Right cardiac atrium (tissue), 5 donors: ENCODE data around the gene MEST. TPM values are rescaled to one million over a fixed set of nuclear protein-coding genes. Genes with fewer than 3 reads are reported as not detected.
"Not testable (repeated sequence)": the region's sequence is repeated elsewhere in the genome, so short reads cannot be mapped to it uniquely, and the experiment has no call there.

Source experiments
- ATAC-seq, 2 donors: fragments of 200-7000 bp; cut with Tn5 transposase; one replicate each; pipeline versions ENCODE4 v1.8.0 to v1.9.1; 2020; ENCODE audit warnings: moderate library complexity in 2 of 2, mild to moderate bottlenecking in 1 of 2
- DNase-seq, 3 donors: peaks; one replicate each; pipeline ENCODE4 v3.0.0-alpha.2; 2020
- H3K27ac ChIP-seq: one replicate; pipeline ENCODE4 v1.5.1; 2013; ENCODE audit warnings: mild to moderate bottlenecking, low read length, control low read depth, moderate library complexity
- H3K27me3 ChIP-seq: one replicate; pipeline ENCODE4 v1.6.1; 2013; ENCODE audit not compliant: control insufficient read depth, insufficient read depth
- H3K4me1 ChIP-seq: one replicate; pipeline ENCODE4 v1.6.1; 2013; ENCODE audit warnings: low read length; ENCODE audit not compliant: control insufficient read depth, insufficient read depth
- H3K4me3 ChIP-seq: one replicate; pipeline ENCODE4 v1.5.1; 2013; ENCODE audit warnings: low read length, control low read depth
- H3K9me3 ChIP-seq: one replicate; pipeline ENCODE4 v1.6.1; 2013; ENCODE audit warnings: low read length; ENCODE audit not compliant: control insufficient read depth
- WGBS: extraction: QIAGEN DNeasy Blood & Tissue Kit; methylation state at CpG from one replicate; pipeline ENCODE4 v1.1.7; 2013; 5-methylcytosine and 5-hydroxymethylcytosine counted together
- intact Hi-C, 4 donors: fragments of 100-400 bp; cut with DNase I; formaldehyde crosslinking; loops; one replicate each; pipeline versions ENCODE4 v1.11.0 to v1.14.0; 2022 to 2023
- long read RNA-seq, 4 donors: library from polyadenylated mRNA; unstranded; transcript quantifications; one replicate each; pipeline ENCODE4 v2.0.0, GENCODE V29; 2020 to 2021
- polyA plus RNA-seq: library from polyadenylated mRNA; stranded (reverse); fragments of 200-250 nt; gene quantifications from one replicate; pipeline ENCODE4 v1.2.3, GENCODE V29; 2013
- total RNA-seq, 4 donors: library from RNA; stranded (reverse); fragmentation: NEBNext Ultra II Directional; extraction: Animal tissue kit (Norgen Biotek cat#: 25700); gene quantifications; one replicate each; pipeline ENCODE4 v1.2.1, GENCODE V29; 2021
- donor health status: healthy with polysubstance abuse.
- donor health status: DM: no; HTN: yes; CAD: no.
- donor health status: DM: no; HTN: no; CAD: no.
- donor health status: DM: no; HTN: yes; CAD: no; lungs with severe emphysema.
- donor health status: DM: yes; HTN: yes; CAD: no.

Gene MEST
- total RNA-seq (10 to 100 TPM; 16.2 to 29.7 (median 20.3) TPM), polyA plus RNA-seq (8.2 TPM)
- long read RNA-seq, donor 1, transcript MEST-201 (12 exons, 2,505 nt) = major isoform, 43 of 51 reads
- long read RNA-seq, donor 1, partial matches to known transcripts = 3 of 51 reads
- long read RNA-seq, donor 1, other reads (novel, unspliced or antisense) = 3 of 51 reads
- long read RNA-seq, donor 2, transcript MEST-201 (12 exons, 2,505 nt) = major isoform, 8 of 9 reads
- long read RNA-seq, donor 2, partial matches to known transcripts = 1 of 9 reads
- long read RNA-seq, donor 2, other reads (novel, unspliced or antisense) = 0 of 9 reads
- long read RNA-seq, donor 3, transcript MEST-201 (12 exons, 2,505 nt) = major isoform, 67 of 90 reads
- long read RNA-seq, donor 3, partial matches to known transcripts = 8 of 90 reads
- long read RNA-seq, donor 3, other reads (novel, unspliced or antisense) = 11 of 90 reads
- long read RNA-seq, donor 4, transcript MEST-201 (12 exons, 2,505 nt) = major isoform, 10 of 13 reads
- long read RNA-seq, donor 4, partial matches to known transcripts = 1 of 13 reads
- long read RNA-seq, donor 4, other reads (novel, unspliced or antisense) = 1 of 13 reads

GRCh38 chr7:130491841-130492522 is at the start of gene MEST:
Gene MEST (plus strand): TSS chr7:130492085. CDS start chr7:130492314, 229 bp downstream.
- Histone ChIP-seq H3K4me1 (peaks cover 3% of the 10 kb centered on the region), H3K4me3 (peak within 1 kb of the TSS; percentile 57), H3K9me3 (no peaks in the 10 kb centered on the region), H3K27ac (no peak within 1 kb of the TSS), H3K27me3 (no peaks in the 10 kb centered on the region)
- WGBS = 59% methylated on average over 71 of the region's 71 CpGs
- peak; percentile 33 to 73 (median 58) for DNase-seq
- intact Hi-C loops = no loop called here
- peak; percentile 55 to 56 for ATAC-seq

DNA sequence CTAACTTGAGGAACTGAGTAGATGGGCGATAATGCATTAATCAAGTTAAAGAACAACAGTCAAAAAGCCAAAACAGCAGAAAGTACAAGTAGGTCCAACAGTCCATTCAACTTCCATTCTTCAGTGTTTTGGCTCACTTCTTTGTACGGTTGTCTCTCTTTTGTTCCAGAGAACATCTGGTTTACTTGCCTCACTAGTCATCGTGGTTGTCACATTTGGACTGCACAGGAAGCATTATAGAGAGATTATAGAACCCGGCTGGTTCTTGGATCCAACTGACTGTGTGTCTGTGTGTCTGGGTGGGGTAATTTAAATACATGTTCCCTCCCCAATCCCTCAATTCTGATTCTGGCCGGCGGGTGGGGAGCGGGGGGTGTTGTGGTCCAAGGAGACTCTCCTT is 49.3 kb upstream of the MEST start:
- Histone ChIP-seq H3K27ac (no peak overlapping the region), H3K4me1 (peaks cover 8% of the 10 kb centered on the region), H3K27me3 (no peaks in the 10 kb centered on the region), H3K4me3 (no peak overlapping the region), H3K9me3 (no peaks in the 10 kb centered on the region)
- intact Hi-C loops = no loop called here
- no peak for DNase-seq
- ATAC-seq = no peak
- WGBS = 75% methylated on average over 7 of the region's 7 CpGs

GRCh38 chr7:130444234-130444633 is 47.7 kb upstream of the MEST start:
- no peak overlapping the region for H3K4me3 ChIP-seq
- no peaks in the 10 kb centered on the region for H3K9me3 ChIP-seq
- intact Hi-C loops = no loop called here
- H3K27ac ChIP-seq = no peak overlapping the region
- ATAC-seq (no peak), DNase-seq (no peak)
- no peaks in the 10 kb centered on the region for H3K27me3 ChIP-seq
- peaks cover 8% of the 10 kb centered on the region for H3K4me1 ChIP-seq
- WGBS = 45% methylated on average over 3 of the region's 3 CpGs

DNA sequence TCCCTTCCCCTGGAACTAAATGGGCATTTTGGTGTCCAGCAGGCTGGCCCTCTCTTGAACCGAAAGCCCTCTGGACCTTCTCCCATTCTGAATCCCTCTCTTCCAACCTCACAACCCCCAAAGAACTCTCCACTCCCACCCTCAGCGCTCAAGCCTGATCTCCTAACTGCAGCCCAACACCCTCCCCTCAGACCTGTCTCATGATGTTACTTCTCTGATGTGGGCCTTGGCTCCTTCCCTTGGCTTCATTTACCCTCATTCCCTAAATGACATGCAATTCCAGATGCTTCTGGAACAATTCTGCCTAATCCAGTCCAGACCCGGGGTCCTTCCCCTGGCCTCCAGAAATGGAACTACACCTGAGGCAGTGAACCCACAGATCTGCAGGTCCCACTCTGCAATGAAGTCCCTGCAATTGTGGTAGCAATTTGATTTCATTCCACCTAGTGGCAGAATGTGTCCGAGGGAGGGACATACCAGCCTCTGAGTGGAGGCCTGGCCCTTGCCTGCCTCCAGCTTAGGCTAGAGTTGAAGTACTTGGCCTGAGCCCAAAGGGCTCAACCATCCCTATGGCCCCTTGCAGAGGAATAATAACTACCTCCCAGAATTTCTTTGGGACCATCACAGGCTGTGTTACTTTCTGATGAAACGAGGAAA is 47.0 kb upstream of the MEST start:
- DNase-seq (no peak), ATAC-seq (no peak)
- no peak overlapping the region for H3K27ac ChIP-seq
- no peak overlapping the region for H3K4me3 ChIP-seq
- WGBS = 73% methylated on average over 5 of the region's 5 CpGs
- intact Hi-C loops = no loop called here
- H3K9me3 ChIP-seq = no peaks in the 10 kb centered on the region
- peaks cover 8% of the 10 kb centered on the region for H3K4me1 ChIP-seq
- no peaks in the 10 kb centered on the region for H3K27me3 ChIP-seq

GRCh38 chr7:130446259-130446658 is 45.6 kb upstream of the MEST start:
- DNase-seq = no peak
- intact Hi-C loops = no loop called here
- H3K4me3 ChIP-seq = no peak overlapping the region
- H3K27ac ChIP-seq = no peak overlapping the region
- no peak for ATAC-seq
- H3K4me1 ChIP-seq = peaks cover 5% of the 10 kb centered on the region
- no peaks in the 10 kb centered on the region for H3K9me3 ChIP-seq
- H3K27me3 ChIP-seq = no peaks in the 10 kb centered on the region
- 90% methylated on average over 3 of the region's 3 CpGs for WGBS

DNA sequence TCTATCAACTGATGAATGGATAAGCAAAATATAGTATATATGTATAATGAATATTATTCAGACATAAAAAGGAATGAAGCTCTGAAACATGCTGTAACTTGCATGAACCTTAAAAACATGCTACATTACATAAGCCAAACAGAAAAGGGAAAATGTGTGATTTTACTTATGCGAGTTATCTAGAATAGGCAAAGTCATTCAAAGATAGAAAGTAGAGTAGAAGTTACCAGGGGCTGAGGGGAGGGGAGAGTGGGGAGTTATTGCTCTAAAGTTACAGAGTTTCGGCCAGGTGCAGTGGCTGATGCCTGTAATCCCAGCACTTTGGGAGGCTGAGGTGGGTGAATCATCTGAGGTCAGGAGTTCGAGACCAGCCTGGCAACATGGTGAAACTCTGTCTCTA is 40.5 kb upstream of the MEST start:
- H3K4me3 ChIP-seq, H3K27me3 ChIP-seq, H3K27ac ChIP-seq, ATAC-seq, H3K4me1 ChIP-seq, intact Hi-C loops, H3K9me3 ChIP-seq, DNase-seq: not testable (repeated sequence)
- 95% methylated on average over 3 of the region's 3 CpGs for WGBS

DNA sequence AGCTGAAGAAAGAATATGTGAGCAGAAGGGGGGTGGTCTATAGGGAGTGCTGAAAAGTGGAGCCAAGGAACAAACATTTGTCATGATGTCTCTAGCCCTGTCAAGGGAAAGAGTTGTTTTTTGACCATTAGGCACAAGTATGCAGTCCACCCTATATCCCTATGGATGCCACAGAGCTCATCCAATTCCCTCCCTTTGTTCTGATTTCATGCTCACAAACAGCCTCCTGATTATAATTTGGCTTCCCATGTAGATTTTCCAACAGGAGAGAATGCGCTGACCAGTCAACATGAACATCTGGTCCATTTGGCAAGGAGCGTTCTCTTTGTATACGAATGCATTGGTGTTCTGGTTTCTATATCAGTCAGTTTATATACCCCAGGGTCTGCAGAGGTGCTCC is 38.9 kb upstream of the MEST start:
- no peak for ATAC-seq
- DNase-seq = no peak
- Histone ChIP-seq H3K9me3 (no peaks in the 10 kb centered on the region), H3K27ac (no peak overlapping the region), H3K27me3 (no peaks in the 10 kb centered on the region), H3K4me1 (no peaks in the 10 kb centered on the region), H3K4me3 (no peak overlapping the region)
- WGBS = 55% methylated on average over 3 of the region's 3 CpGs
- intact Hi-C loops = no loop called here

DNA sequence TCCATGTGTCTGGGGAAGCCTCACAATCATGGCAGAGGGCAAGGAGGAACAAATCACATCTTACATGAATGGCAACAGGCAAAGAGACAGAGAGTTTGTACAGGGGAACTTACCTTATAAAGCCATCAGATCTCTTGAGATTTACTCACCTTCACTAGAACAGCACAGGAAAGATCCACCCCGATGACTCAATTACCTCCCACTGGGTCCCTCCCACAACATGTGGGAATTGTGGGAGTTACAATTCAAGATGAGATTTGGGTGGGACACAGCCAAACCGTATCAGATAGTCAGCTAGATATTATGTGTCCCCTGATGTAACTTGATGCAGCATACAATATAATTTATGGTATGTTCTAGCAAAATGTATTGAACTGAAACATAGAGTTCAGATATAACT is 36.9 kb upstream of the MEST start:
- H3K4me1 ChIP-seq = no peaks in the 10 kb centered on the region
- DNase-seq (no peak), ATAC-seq (no peak)
- no peak overlapping the region for H3K27ac ChIP-seq
- intact Hi-C loops = no loop called here
- no peaks in the 10 kb centered on the region for H3K27me3 ChIP-seq
- 80% methylated on average over 2 of the region's 2 CpGs for WGBS
- H3K4me3 ChIP-seq = no peak overlapping the region
- H3K9me3 ChIP-seq = peaks cover 2% of the 10 kb centered on the region

DNA sequence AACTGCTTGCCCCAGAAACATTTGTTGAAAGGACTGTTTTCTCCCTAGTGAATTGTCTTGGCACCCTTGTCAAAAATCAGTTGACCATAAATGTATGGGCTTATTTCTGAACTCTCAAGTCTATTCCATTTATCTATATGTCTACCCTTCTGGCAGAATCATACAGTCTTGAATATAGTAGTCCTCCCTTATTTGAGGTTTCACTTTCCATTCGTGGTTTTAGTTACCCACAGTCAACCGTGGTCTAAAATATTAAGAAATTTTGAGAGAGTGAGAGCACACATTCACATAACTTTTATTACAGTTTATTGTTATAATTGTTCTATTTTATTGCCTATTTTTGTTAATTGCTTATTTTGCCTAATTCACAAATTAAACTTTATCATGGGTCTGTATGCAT is 33.6 kb upstream of the MEST start:
- no peaks in the 10 kb centered on the region for H3K27me3 ChIP-seq
- peaks cover 2% of the 10 kb centered on the region for H3K9me3 ChIP-seq
- H3K4me3 ChIP-seq = no peak overlapping the region
- H3K4me1 ChIP-seq = no peaks in the 10 kb centered on the region
- WGBS = 78% methylated on average over 2 of the region's 2 CpGs
- DNase-seq = no peak
- H3K27ac ChIP-seq = no peak overlapping the region
- intact Hi-C loops = no loop called here
- ATAC-seq = no peak

GRCh38 chr7:130461272-130461671 is 30.6 kb upstream of the MEST start:
- ATAC-seq (no peak), DNase-seq (no peak)
- intact Hi-C loops = no loop called here
- 71% methylated on average over 2 of the region's 2 CpGs for WGBS
- peaks cover 2% of the 10 kb centered on the region for H3K9me3 ChIP-seq
- H3K4me3 ChIP-seq = no peak overlapping the region
- no peak overlapping the region for H3K27ac ChIP-seq
- no peaks in the 10 kb centered on the region for H3K4me1 ChIP-seq
- H3K27me3 ChIP-seq = no peaks in the 10 kb centered on the region
